HepG2 (cell line): ENCODE results near the gene PLCB2. TPM values are rescaled to one million over a fixed set of nuclear protein-coding genes. Genes with fewer than 3 reads are reported as not detected.

Source experiments
- ATAC-seq: fragments of 200-7000 bp; cut with Tn5 transposase; 3 replicates; pipeline ENCODE4 v1.9.1; 2020; ENCODE audit warnings: mild to moderate bottlenecking, moderate library complexity
- BruUV-seq: library from RNA; stranded (reverse); fragments of 400-500 nt; replicated peaks from 2 replicates; lab custom pipeline; 2021; lab: Mats Ljungman, UMichigan
- CTCF ChIA-PET: fragments of 300-600 bp; formaldehyde crosslinking; extraction: SDS; loops from one replicate; lab custom pipeline; 2021; ENCODE audit warnings: low total read pairs, inconsistent platforms, low intra/inter-chr PET ratio; lab: Yijun Ruan, JAX
- POLR2A ChIA-PET: fragments of 350-600 bp; sonication (Branson Sonifier 250); formaldehyde crosslinking; loops from one replicate; lab custom pipeline; 2020; ENCODE audit warnings: antibody characterized with exemption, inconsistent platforms; lab: Yijun Ruan, JAX
- DNase-seq: peaks from one replicate; pipeline ENCODE4 v3.0.0-alpha.2; 2015; ENCODE audit warnings: low spot score
- FAIRE-seq: peaks from 3 replicates; lab custom pipeline; 2011; peaks lifted over from hg19 to GRCh38; lab: Jason Lieb, UNC
- H2AFZ ChIP-seq: one replicate; pipeline ENCODE4 v1.6.1; 2011; ENCODE audit warnings: low read length, inconsistent platforms
- H3K27ac ChIP-seq: fragments of 300-600 bp; 3 replicates; pipeline ENCODE4 v1.8.0; 2011; ENCODE audit warnings: mixed run types, mild to moderate bottlenecking, mixed read lengths, low read length, inconsistent platforms; ENCODE audit not compliant: insufficient read depth; ENCODE audit errors: extremely low read length
- H3K27me3 ChIP-seq, 2 experiments: fragments of 200-600 bp in 1 of 2; 2 replicates in 1 of 2; 3 replicates in 1 of 2; pipeline versions ENCODE4 v1.6.0 to v1.8.0; 2011; ENCODE audit warnings: low read length in 2 of 2, mild to moderate bottlenecking in 2 of 2, moderate library complexity in 2 of 2, inconsistent platforms in 1 of 2; ENCODE audit not compliant: insufficient read depth in 2 of 2, control insufficient read depth in 1 of 2
- H3K36me3 ChIP-seq, 2 experiments: fragments of 200-600 bp in 1 of 2; replicated peaks in 1 of 2; 2 replicates in 1 of 2; 3 replicates in 1 of 2; pipeline versions ENCODE4 v1.5.1 to v1.8.0; 2011; ENCODE audit warnings: low read length in 2 of 2, inconsistent platforms in 1 of 2; ENCODE audit not compliant: insufficient read depth in 2 of 2, control insufficient read depth in 1 of 2
- H3K4me1 ChIP-seq: 2 replicates; pipeline ENCODE4 v1.5.1; 2012; ENCODE audit warnings: low read length, inconsistent platforms; ENCODE audit not compliant: insufficient read depth
- H3K4me2 ChIP-seq: 2 replicates; pipeline ENCODE4 v1.6.0; 2011; ENCODE audit warnings: low read depth, low read length, inconsistent platforms
- H3K4me3 ChIP-seq, 3 experiments: fragments of 200-600 bp in 1 of 3; sonication (generic), shearing (Covaris generic) in 1 of 3; replicated peaks in 1 of 3; 2 replicates each; pipeline ENCODE4 v1.5.1; 2011 to 2016; ENCODE audit warnings: low read length in 3 of 3, inconsistent platforms in 2 of 3, low read depth in 2 of 3, mild to moderate bottlenecking in 2 of 3, control low read depth in 1 of 3, mixed read lengths in 1 of 3; ENCODE audit not compliant: insufficient read depth in 1 of 3
- H3K79me2 ChIP-seq: one replicate; pipeline ENCODE4 v1.6.1; 2011; ENCODE audit warnings: low read length, inconsistent platforms; ENCODE audit not compliant: insufficient read depth
- H3K9ac ChIP-seq: 2 replicates; pipeline ENCODE4 v1.6.0; 2011; ENCODE audit warnings: mild to moderate bottlenecking, low read depth, low read length, inconsistent platforms; ENCODE audit not compliant: insufficient read depth
- H3K9me3 ChIP-seq: 2 replicates; pipeline ENCODE4 v1.5.1; 2012; ENCODE audit warnings: mild to moderate bottlenecking, low read length
- H4K20me1 ChIP-seq: 2 replicates; pipeline ENCODE4 v1.6.0; 2011; ENCODE audit warnings: inconsistent platforms, mild to moderate bottlenecking, low read length, moderate library complexity; ENCODE audit not compliant: insufficient read depth
- ADNP ChIP-seq: sonication (generic); formaldehyde crosslinking; IDR thresholded peaks from 2 replicates; pipeline ENCODE4 v1.4.0; 2020; ENCODE audit warnings: missing genetic modification reagents
- AGO1 ChIP-seq: fragments of 200-400 bp; formaldehyde crosslinking; IDR thresholded peaks from 2 replicates; pipeline ENCODE4 v1.6.1; 2017; ENCODE audit warnings: mild to moderate bottlenecking, low read depth, low read length, moderate library complexity; ENCODE audit not compliant: poor library complexity, severe bottlenecking
- CENPX ChIP-seq: sonication (generic); formaldehyde crosslinking; IDR thresholded peaks from 2 replicates; pipeline ENCODE4 v1.9.0; 2021; ENCODE audit warnings: mild to moderate bottlenecking, missing genetic modification reagents, moderate library complexity
- KDM5B ChIP-seq: sonication (generic); formaldehyde crosslinking; IDR thresholded peaks from 2 replicates; pipeline ENCODE4 v1.4.0; 2020; ENCODE audit warnings: missing genetic modification reagents, mild to moderate bottlenecking, borderline replicate concordance
- NCOA2 ChIP-seq: sonication (generic); formaldehyde crosslinking; IDR thresholded peaks from 2 replicates; pipeline ENCODE4 v1.8.0; 2022; ENCODE audit warnings: inconsistent platforms
- REL ChIP-seq: sonication (generic); formaldehyde crosslinking; conservative IDR thresholded peaks from 2 replicates; pipeline ENCODE4 v1.8.0; 2022; ENCODE audit warnings: mild to moderate bottlenecking, missing genetic modification reagents, moderate library complexity
- RFX3 ChIP-seq: IDR thresholded peaks from 2 replicates; pipeline ENCODE4 v1.6.1; 2016; ENCODE audit warnings: missing biosample characterization, missing genetic modification reagents
- SKI ChIP-seq: fragments of 450-650 bp; IDR thresholded peaks from one replicate; pipeline ENCODE4 v1.6.1; 2018; ENCODE audit warnings: mild to moderate bottlenecking; ENCODE audit not compliant: partially characterized antibody
- SNAPC4 ChIP-seq: sonication (generic); formaldehyde crosslinking; IDR thresholded peaks from 2 replicates; pipeline ENCODE4 v1.4.0; 2020; ENCODE audit warnings: mild to moderate bottlenecking, missing genetic modification reagents
- ZBTB14 ChIP-seq: sonication (generic); formaldehyde crosslinking; IDR thresholded peaks from 2 replicates; pipeline ENCODE4 v1.4.0; 2020; ENCODE audit warnings: missing genetic modification reagents
- ZNF564 ChIP-seq: sonication (generic); formaldehyde crosslinking; IDR thresholded peaks from 2 replicates; pipeline ENCODE4 v1.8.1; 2023; ENCODE audit warnings: mild to moderate bottlenecking, missing genetic modification reagents
- ZNF674 ChIP-seq: sonication (generic); formaldehyde crosslinking; IDR thresholded peaks from 2 replicates; pipeline ENCODE4 v1.5.0; 2020; ENCODE audit warnings: low read depth, mild to moderate bottlenecking, missing genetic modification reagents
- ZNF891 ChIP-seq: sonication (generic); formaldehyde crosslinking; IDR thresholded peaks from 2 replicates; pipeline ENCODE4 v1.5.0; 2020; ENCODE audit warnings: mild to moderate bottlenecking, missing genetic modification reagents
- WGBS: methylation state at CpG from one replicate; pipeline ENCODE4 v1.1.6; 2017; ENCODE audit warnings: low lambda C conversion rate; 5-methylcytosine and 5-hydroxymethylcytosine counted together
- in situ Hi-C: cut with HindIII; loops from 2 replicates; pipeline ENCODE4 v1.10.0; 2017; ENCODE audit warnings: low pct_unique_long_range_greater_than_20kb; ENCODE audit not compliant: extremely low pct_ligation_motif_present
- intact Hi-C: fragments of 100-400 bp; cut with micrococcal nuclease; formaldehyde crosslinking; loops from one replicate; pipeline ENCODE4 v1.10.0; 2022; ENCODE audit not compliant: unreplicated experiment
- polyA plus RNA-seq, 8 experiments: library from polyadenylated mRNA; depleted of rRNA in 3 of 8; stranded (reverse) in 7 of 8; unstranded in 1 of 8; fragments of >200 nt; fragmentation: Illumina TruSeq in 4 of 8; extraction: Trizol in 4 of 8; gene quantifications; 2 replicates each; pipeline versions ENCODE4 v1.2.1 to v1.2.3, GENCODE V29; 2011 to 2016; ENCODE audit warnings: low read depth in 4 of 8, missing spikeins in 1 of 8, mixed read lengths in 1 of 8; ENCODE audit not compliant: insufficient read depth in 1 of 8
- total RNA-seq, 5 experiments: library from RNA; depleted of rRNA; stranded (reverse); fragments of >200 nt; fragmentation: Illumina TruSeq; extraction: Trizol; gene quantifications; 2 replicates each; pipeline ENCODE4 v1.2.3, GENCODE V29; 2016; ENCODE audit warnings: low read depth in 1 of 5

Gene PLCB2
- total and polyA plus RNA-seq, 2 of the 13 experiments (the other 11 are each of a cell fraction or from before 2014, with no cell fraction given) = 0.11 TPM; not detected in 1

DNA sequence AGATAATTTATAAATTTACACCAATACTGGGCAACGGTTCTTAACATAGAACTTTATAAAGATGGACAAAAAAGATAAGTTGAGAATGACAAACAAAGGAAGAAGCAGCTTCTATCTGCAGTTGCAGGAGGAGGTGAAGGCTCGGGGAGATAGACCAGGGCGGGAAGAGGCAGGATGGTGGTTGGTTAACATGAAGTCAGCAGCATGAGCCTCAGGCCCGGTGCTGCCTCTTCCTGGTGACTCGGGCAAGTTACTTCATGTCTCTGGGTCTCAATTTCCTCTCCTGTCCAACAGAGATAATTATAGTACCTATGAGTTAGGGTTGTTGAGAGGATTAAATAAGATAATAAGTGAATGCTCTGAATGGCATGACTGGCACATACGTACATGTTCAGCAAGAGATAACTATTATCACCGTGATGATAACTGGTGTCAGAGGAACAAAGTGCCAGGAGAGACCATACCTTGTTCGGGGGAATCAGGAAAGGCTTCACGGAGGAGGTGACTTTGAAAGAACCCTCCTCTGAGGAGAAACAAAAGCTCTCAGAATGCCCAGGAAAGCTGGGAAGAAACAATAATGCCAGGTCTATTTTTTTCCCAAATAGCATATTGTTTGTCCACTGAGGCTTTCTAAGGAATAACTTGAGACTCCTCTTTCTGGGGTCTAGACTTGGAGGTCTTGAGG, 64.5 kb downstream of the PLCB2 start:
- CTCF ChIA-PET = no interaction called here
- intact Hi-C loops (no loop called here), in situ Hi-C loops (no loop called here)
- Histone ChIP-seq H3K4me2 (no peak overlapping the region), H3K4me1 (peaks cover 35% of the 10 kb centered on the region), H3K27ac (no peak overlapping the region), H3K36me3 (no peaks in the 10 kb centered on the region), H3K79me2 (no peaks in the 10 kb centered on the region), H3K4me3 (no peak overlapping the region), H2AFZ (no peak overlapping the region), H3K9ac (no peak overlapping the region), H3K27me3 (peaks cover 9 to 67% of the 10 kb centered on the region in 2 experiments), H3K9me3 (no peaks in the 10 kb centered on the region), H4K20me1 (no peaks in the 10 kb centered on the region)
- POLR2A ChIA-PET = no interaction called here
- DNase-seq = no peak
- TF ChIP-seq ZBTB14 (CRISPR knock-in tag) = no peak
- no peak for TF ChIP-seq NCOA2 (CRISPR knock-in tag)
- no peak for TF ChIP-seq SKI
- no peak for TF ChIP-seq AGO1
- TF ChIP-seq RFX3 (CRISPR knock-in tag) = no peak
- ATAC-seq = no peak
- WGBS = 31% methylated on average over 9 of the region's 9 CpGs
- BruUV-seq = no TSS peak
- no peak for FAIRE-seq

GRCh38 chr15:40242601-40243000, 65.1 kb downstream of the PLCB2 start:
- in situ Hi-C loops (no loop called here), intact Hi-C loops (no loop called here)
- H3K4me1 ChIP-seq = peaks cover 35% of the 10 kb centered on the region
- no peak overlapping the region for H3K4me2 ChIP-seq
- H3K79me2 ChIP-seq = no peaks in the 10 kb centered on the region
- H4K20me1 ChIP-seq = no peaks in the 10 kb centered on the region
- no peak for FAIRE-seq
- no TSS peak for BruUV-seq
- no peak overlapping the region for H2AFZ ChIP-seq
- CTCF ChIA-PET = no interaction called here
- WGBS = 55% methylated on average over 4 of the region's 5 CpGs
- no peak overlapping the region for H3K27ac ChIP-seq
- no peak overlapping the region for H3K9ac ChIP-seq
- H3K27me3 ChIP-seq = peaks cover 9 to 62% of the 10 kb centered on the region in 2 experiments
- POLR2A ChIA-PET = no interaction called here
- no peak overlapping the region for H3K4me3 ChIP-seq
- no peak for ATAC-seq
- H3K36me3 ChIP-seq = no peaks in the 10 kb centered on the region
- no peaks in the 10 kb centered on the region for H3K9me3 ChIP-seq
- DNase-seq = no peak
- no peak for TF ChIP-seq KDM5B
- TF ChIP-seq REL (CRISPR knock-in tag) = no peak
- no peak for TF ChIP-seq ZNF674 (CRISPR knock-in tag)
- TF ChIP-seq ADNP (CRISPR knock-in tag) = no peak
- TF ChIP-seq ZNF564 (CRISPR knock-in tag) = no peak
- TF ChIP-seq SNAPC4 (CRISPR knock-in tag) = no peak
- no peak for TF ChIP-seq ZNF891 (CRISPR knock-in tag)
- no peak for TF ChIP-seq CENPX
